OCI-LY7 (cell line): ENCODE results near the gene PLEKHJ1. TPM values are rescaled to one million over a fixed set of nuclear protein-coding genes. Genes with fewer than 3 reads are reported as not detected.

Experiments
- BruUV-seq: library from RNA; stranded (reverse); fragments of 400-500 nt; replicated peaks from 2 replicates; lab custom pipeline; 2021; lab: Mats Ljungman, UMichigan
- CTCF ChIA-PET: fragments of 300-600 bp; sonication (Branson Sonifier 250); formaldehyde crosslinking; loops from one replicate; lab custom pipeline; 2022; ENCODE audit warnings: antibody characterized with exemption; ENCODE audit not compliant: unreplicated experiment; lab: Charles Lee
- POLR2A ChIA-PET: fragments of 300-600 bp; sonication (Branson Sonifier 250); formaldehyde crosslinking; loops from one replicate; lab custom pipeline; 2022; ENCODE audit warnings: antibody characterized with exemption; lab: Charles Lee
- DNase-seq: peaks from one replicate; pipeline ENCODE4 v3.0.0-alpha.2; 2015; ENCODE audit warnings: low spot score
- H2AFZ ChIP-seq: fragments of 200-600 bp; sonication (generic), shearing (Covaris generic); 2 replicates; pipeline ENCODE4 v1.6.1; 2014; ENCODE audit warnings: mild to moderate bottlenecking, antibody characterized with exemption, low read length, moderate library complexity
- H3K27ac ChIP-seq: fragments of 200-600 bp; sonication (generic); 2 replicates; pipeline ENCODE4 v1.5.1; 2014; ENCODE audit warnings: mixed run types, low read depth, mild to moderate bottlenecking, moderate library complexity, low read length, inconsistent platforms; ENCODE audit not compliant: poor library complexity, severe bottlenecking
- H3K36me3 ChIP-seq: fragments of 200-600 bp; sonication (generic); 2 replicates; pipeline ENCODE4 v1.6.1; 2014; ENCODE audit warnings: mild to moderate bottlenecking, antibody characterized with exemption, low read length, moderate library complexity, mixed read lengths; ENCODE audit not compliant: insufficient read depth
- H3K4me1 ChIP-seq: fragments of 200-600 bp; sonication (generic); 2 replicates; pipeline ENCODE4 v1.5.1; 2014; ENCODE audit warnings: mild to moderate bottlenecking, low read length; ENCODE audit not compliant: insufficient read depth, poor library complexity, severe bottlenecking
- H3K4me2 ChIP-seq: fragments of 200-600 bp; sonication (generic); 2 replicates; pipeline ENCODE4 v1.6.1; 2014; ENCODE audit warnings: mild to moderate bottlenecking, low read length
- H3K4me3 ChIP-seq: fragments of 200-600 bp; sonication (generic); 2 replicates; pipeline ENCODE4 v1.5.1; 2014; ENCODE audit warnings: mild to moderate bottlenecking, low read depth, low read length; ENCODE audit not compliant: poor library complexity, severe bottlenecking
- H3K79me2 ChIP-seq: fragments of 200-600 bp; sonication (generic); 2 replicates; pipeline ENCODE4 v1.6.1; 2016; ENCODE audit warnings: low read depth, mild to moderate bottlenecking, low read length, moderate library complexity, mixed read lengths; ENCODE audit not compliant: insufficient read depth
- H3K9me2 ChIP-seq: fragments of 200-600 bp; sonication (generic); 2 replicates; pipeline ENCODE4 v1.6.1; 2016; ENCODE audit warnings: mild to moderate bottlenecking, low read length, mixed read lengths; ENCODE audit not compliant: insufficient read depth
- H3K9me3 ChIP-seq: fragments of 200-600 bp; sonication (generic); 2 replicates; pipeline ENCODE4 v1.6.1; 2014; ENCODE audit warnings: mild to moderate bottlenecking, mixed run types, low read length, mixed read lengths
- H4K20me1 ChIP-seq: fragments of 200-600 bp; sonication (generic); 2 replicates; pipeline ENCODE4 v1.6.1; 2014; ENCODE audit warnings: mild to moderate bottlenecking, antibody characterized with exemption, low read length, moderate library complexity, mixed read lengths; ENCODE audit not compliant: insufficient read depth
- EZH2phosphoT487 ChIP-seq: fragments of 200-600 bp; sonication (generic); IDR thresholded peaks from 2 replicates; pipeline ENCODE4 v1.6.1; 2018; ENCODE audit warnings: low read depth, borderline replicate concordance, mild to moderate bottlenecking, mixed run types, antibody characterized with exemption, low read length, moderate library complexity, mixed read lengths
- intact Hi-C: fragments of 100-400 bp; cut with micrococcal nuclease; formaldehyde crosslinking; loops from one replicate; pipeline ENCODE4 v1.10.0; 2022; ENCODE audit not compliant: unreplicated experiment
- total RNA-seq, 2 experiments: library from RNA; depleted of rRNA in 1 of 2; stranded (reverse); fragments of >200 nt in 1 of 2; shearing (Covaris generic) in 1 of 2; gene quantifications; 2 replicates each; pipeline ENCODE4 v1.2.3, GENCODE V29; 2014 to 2022
- TF ChIP-seq, protein P1 (sequence below): fragments of 200-600 bp; sonication (generic); conservative IDR thresholded peaks from 2 replicates; pipeline ENCODE4 v1.5.1; 2014; ENCODE audit warnings: mild to moderate bottlenecking, antibody characterized with exemption, low read length, moderate library complexity, mixed read lengths

PLEKHJ1 gene
- total RNA-seq, 2 experiments from 2014 or later, result 129 to 205 TPM

DNA sequence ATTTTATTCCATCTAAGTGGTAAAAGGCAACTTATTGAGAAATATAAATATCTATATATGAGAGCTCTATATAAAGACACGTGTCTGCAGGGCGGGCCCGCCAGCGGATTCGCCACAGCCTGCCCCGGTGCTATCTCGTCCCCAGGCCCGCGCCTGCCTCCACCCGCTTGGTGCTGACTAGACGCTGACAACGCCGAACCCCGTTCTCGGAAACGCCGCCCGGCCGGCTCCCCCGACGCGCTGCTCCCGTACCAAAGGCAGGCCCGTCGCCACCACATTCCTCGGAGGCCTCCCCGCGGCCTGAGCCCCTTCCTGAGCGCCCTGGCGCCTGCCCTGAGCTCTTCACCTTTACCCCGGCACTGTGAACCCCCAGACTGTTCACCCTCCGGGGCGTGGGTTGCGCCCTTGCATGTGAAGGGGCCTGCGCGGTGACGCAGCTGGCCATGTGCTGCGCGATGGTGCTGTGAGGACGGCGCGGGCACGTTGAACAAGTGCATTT lies 6.0 kb downstream of the PLEKHJ1 start:
- ChIA-PET CTCF (interaction anchor here (0.5 kb wide), 2 partner anchors 59 to 469 kb away, joined by 3 to 4 read pairs; no protein-coding TSS in a partner anchor), POLR2A (interaction anchor here (0.5 kb wide), 1 partner anchor 221 kb away, joined by 3 read pairs; no protein-coding TSS in a partner anchor)
- TF ChIP-seq, protein P1, sequence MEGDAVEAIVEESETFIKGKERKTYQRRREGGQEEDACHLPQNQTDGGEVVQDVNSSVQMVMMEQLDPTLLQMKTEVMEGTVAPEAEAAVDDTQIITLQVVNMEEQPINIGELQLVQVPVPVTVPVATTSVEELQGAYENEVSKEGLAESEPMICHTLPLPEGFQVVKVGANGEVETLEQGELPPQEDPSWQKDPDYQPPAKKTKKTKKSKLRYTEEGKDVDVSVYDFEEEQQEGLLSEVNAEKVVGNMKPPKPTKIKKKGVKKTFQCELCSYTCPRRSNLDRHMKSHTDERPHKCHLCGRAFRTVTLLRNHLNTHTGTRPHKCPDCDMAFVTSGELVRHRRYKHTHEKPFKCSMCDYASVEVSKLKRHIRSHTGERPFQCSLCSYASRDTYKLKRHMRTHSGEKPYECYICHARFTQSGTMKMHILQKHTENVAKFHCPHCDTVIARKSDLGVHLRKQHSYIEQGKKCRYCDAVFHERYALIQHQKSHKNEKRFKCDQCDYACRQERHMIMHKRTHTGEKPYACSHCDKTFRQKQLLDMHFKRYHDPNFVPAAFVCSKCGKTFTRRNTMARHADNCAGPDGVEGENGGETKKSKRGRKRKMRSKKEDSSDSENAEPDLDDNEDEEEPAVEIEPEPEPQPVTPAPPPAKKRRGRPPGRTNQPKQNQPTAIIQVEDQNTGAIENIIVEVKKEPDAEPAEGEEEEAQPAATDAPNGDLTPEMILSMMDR, result no peak
- no peak for TF ChIP-seq EZH2phosphoT487
- H3K79me2 ChIP-seq, result peaks cover 25% of the 10 kb centered on the region
- no peak for DNase-seq
- H4K20me1 ChIP-seq, result peaks cover 2% of the 10 kb centered on the region
- peaks cover 88% of the 10 kb centered on the region for H3K36me3 ChIP-seq
- H2AFZ ChIP-seq, result no peak overlapping the region
- TSS peak; percentile 64 for BruUV-seq
- H3K9me2 ChIP-seq, result no peaks in the 10 kb centered on the region
- H3K4me1 ChIP-seq, result peaks cover 67% of the 10 kb centered on the region
- H3K4me3 ChIP-seq, result no peak overlapping the region
- no peak overlapping the region for H3K27ac ChIP-seq
- intact Hi-C loops, result no loop called here
- H3K4me2 ChIP-seq, result no peak overlapping the region
- H3K9me3 ChIP-seq, result no peaks in the 10 kb centered on the region

DNA sequence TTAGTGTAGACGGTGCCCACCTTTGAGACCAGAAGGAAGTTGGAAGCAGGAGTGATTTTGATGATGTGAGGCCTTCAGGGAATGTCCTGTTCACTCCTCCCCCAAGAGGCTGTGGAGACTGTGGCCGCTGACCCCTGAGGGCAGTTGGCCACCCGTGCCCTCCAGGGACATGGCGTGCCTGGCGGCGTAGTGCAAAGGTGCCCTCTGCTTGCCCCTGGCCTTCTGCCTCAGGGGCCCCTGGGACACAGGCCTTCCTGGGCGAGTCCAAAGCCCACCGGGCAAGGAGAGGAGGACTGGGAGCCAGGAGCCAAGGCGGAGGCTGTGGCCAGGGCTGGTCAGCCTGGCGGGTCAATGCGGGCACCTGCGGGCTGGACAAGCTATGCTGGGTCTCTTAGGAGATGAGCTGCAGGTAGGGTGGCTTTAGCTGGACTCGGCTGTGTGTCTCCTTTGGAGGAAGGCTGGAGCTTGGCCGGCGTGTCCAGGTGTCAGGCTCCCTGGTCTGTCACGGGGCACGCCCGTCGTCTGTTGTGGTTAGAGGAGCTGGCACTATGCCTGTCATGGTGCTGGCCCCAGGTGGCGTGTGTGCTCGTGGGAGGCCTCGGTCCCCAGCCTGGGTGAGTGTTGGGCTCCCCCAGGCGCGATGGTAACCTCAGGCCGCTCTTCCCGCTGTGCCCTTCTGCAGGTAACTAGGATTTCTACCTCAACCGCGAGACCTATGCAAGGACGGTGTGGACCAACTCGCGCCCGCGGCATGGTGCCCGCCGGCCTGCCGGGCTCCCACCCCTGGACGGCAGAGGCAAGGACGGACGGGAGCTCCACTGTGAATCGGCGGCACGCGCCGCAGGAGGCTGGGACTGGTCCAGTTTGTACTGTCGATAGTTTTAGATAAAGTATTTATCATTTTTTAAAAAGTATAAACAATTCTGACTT lies 6.8 kb downstream of the PLEKHJ1 start:
- Histone ChIP-seq H3K4me3 (peak overlapping the region; percentile 57), H4K20me1 (no peaks in the 10 kb centered on the region), H3K9me3 (no peaks in the 10 kb centered on the region), H3K79me2 (peaks cover 17% of the 10 kb centered on the region), H3K9me2 (no peaks in the 10 kb centered on the region), H3K27ac (peak overlapping the region; percentile 94), H3K4me1 (peaks cover 67% of the 10 kb centered on the region), H2AFZ (no peak overlapping the region), H3K36me3 (peaks cover 89% of the 10 kb centered on the region), H3K4me2 (peak overlapping the region; percentile 69)
- no TSS peak for BruUV-seq
- CTCF ChIA-PET, result interaction anchor here (0.5 kb wide), 1 partner anchor 469 kb away, joined by 4 read pairs; no protein-coding TSS in a partner anchor
- TF ChIP-seq, protein P1, result no peak
- no peak for TF ChIP-seq EZH2phosphoT487
- intact Hi-C loops, result no loop called here
- no peak for DNase-seq
- POLR2A ChIA-PET, result no interaction called here
